NCI-H748 treated with DMSO at 0.1 percent for 48 hours (cell line): ENCODE data around the gene CDYL2.
"Not testable (repeated sequence)": the region's sequence is repeated elsewhere in the genome, so short reads cannot be mapped to it uniquely, and the experiment has no call there.

Experiments used
- DNase-seq: peaks from one replicate; lab custom pipeline; 2025; lab: John Stamatoyannopoulos, UW

CDYL2 gene

GRCh38 chr16:80744856-80745255 lies 59.5 kb downstream of the CDYL2 start:
- DNase-seq: no peak

GRCh38 chr16:80743772-80744171 lies 60.6 kb downstream of the CDYL2 start:
- no peak for DNase-seq

GRCh38 chr16:80743273-80743672 lies 61.1 kb downstream of the CDYL2 start:
- no peak for DNase-seq

GRCh38 chr16:80742331-80742730 lies 62.1 kb downstream of the CDYL2 start:
- no peak for DNase-seq

- DNase-seq: no peak
These were observed 62.7 kb downstream of the CDYL2 start for GRCh38 chr16:80741724-80742123.

DNA sequence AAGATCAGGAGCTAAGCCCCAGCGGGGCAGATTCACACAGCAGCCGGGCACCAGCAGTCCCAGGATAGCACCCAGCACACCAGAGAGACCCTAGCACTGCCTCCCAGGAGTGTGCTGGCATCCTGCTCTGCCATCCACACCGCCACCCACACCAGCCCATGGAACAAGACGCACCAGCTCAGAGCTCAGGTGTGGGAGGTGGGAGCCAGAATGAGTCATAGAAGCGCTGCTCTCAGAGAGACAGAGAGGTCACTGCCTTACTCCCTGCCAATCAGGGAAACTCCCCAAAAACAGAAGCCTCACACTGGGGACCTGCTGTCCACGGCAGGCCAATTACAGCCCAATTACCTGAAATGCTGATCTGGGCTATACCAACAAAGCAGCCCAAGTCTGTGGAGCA lies 64.9 kb downstream of the CDYL2 start:
- DNase-seq: no peak

DNA sequence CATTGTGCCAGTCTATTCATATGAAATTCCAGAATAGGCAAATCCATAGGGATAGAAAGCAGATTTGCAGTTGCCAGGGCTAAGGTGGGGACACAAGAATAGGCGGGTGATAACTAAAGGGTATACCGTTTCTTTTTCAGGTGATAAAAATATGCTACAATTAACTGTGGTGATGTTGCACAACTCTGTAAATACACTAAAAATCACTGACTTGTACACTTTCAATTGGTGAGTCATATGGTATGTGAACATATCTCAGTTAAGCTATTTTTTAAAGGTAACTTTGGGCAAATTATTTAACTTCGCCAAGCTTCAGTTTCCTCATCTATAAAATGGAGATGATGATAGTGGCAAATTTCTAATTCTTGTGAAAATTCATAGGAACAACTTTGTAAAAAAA lies 65.9 kb downstream of the CDYL2 start:
- no peak for DNase-seq

GRCh38 chr16:80735846-80736245 lies 68.6 kb downstream of the CDYL2 start:
- no peak for DNase-seq

- DNase-seq: no peak
These were observed 71.0 kb downstream of the CDYL2 start for GRCh38 chr16:80733407-80733806.

- no peak for DNase-seq
These were observed 72.5 kb downstream of the CDYL2 start for GRCh38 chr16:80731915-80732314.

GRCh38 chr16:80727066-80727763 lies 77.2 kb downstream of the CDYL2 start:
- not testable (repeated sequence) for DNase-seq

DNA sequence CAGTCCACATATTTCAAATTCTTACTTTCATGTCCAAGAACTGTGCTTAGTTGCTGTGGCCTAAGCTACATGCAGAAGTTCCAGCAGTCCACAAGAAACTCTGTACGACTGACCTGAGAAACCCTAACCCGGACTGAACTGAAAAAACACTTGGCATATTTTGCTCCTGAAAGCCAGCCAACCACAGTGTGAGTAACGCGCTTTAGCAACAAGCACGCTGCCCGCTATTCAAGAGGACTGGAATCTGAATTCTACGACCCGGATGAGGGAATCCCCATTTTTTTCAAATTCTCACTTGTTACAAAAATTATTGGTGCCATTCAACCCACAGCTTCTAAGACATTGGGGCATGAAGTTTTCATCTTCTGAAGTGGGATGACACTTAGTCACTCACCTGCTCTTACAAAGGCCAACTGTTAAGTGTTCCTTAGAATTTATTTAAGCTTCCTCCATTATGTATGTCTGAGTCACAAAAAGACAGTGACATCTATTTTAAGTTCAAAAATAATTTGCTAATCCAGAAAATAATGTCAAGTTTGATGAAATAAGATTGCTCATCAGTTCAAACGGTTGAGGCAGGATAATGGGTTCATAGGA lies 78.7 kb downstream of the CDYL2 start:
- no peak for DNase-seq

- DNase-seq: no peak
These were observed 80.4 kb downstream of the CDYL2 start for GRCh38 chr16:80723981-80724380.

DNA sequence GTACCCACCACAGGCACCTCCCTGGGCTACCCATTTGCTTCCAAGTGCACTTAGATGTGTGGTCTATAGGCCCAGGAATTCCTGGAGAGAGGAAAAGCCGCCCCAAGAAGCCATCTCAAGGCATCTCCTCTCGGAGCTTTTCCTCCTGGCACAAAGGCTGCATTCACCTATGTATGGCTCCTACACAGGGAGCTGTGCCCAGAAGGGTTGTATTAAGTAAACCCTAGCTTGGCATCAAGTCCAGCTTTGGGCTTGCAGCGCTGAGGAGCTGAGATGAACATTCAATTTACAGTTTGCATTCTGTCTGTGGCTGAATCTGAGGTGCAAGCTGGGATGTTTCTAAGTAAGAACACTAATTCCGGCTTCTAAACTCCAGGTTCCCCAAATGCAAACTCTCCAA lies 81.3 kb downstream of the CDYL2 start:
- DNase-seq: no peak

DNA sequence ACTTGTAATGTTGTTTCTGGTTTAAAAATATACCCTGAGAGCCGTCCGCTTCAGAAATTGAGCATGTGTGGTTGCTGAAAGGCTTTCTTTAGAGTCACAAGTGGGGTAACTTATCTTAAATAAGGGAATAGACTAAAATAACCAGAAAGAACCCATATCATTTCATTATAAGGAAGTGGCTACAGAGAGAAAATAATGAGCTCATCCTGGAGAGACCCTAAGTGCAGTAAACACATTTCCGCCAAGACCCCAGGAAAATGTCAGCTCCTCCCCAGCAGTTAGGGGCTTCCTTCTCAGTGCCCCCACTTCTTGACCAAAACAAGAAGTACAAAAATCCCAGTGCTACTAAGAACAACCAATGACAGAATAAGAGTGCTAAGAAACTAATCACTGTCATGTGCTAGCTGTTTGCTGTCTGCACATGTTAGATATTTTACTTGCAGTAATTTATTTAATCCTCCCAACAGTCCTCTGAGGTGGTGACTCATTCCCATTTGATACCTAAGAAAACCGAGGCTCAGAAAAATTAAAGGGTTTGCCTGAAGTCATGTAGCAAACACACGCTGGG lies 83.5 kb downstream of the CDYL2 start:
- DNase-seq: no peak

- DNase-seq: no peak
These were observed 84.8 kb downstream of the CDYL2 start for GRCh38 chr16:80719573-80719972.

DNA sequence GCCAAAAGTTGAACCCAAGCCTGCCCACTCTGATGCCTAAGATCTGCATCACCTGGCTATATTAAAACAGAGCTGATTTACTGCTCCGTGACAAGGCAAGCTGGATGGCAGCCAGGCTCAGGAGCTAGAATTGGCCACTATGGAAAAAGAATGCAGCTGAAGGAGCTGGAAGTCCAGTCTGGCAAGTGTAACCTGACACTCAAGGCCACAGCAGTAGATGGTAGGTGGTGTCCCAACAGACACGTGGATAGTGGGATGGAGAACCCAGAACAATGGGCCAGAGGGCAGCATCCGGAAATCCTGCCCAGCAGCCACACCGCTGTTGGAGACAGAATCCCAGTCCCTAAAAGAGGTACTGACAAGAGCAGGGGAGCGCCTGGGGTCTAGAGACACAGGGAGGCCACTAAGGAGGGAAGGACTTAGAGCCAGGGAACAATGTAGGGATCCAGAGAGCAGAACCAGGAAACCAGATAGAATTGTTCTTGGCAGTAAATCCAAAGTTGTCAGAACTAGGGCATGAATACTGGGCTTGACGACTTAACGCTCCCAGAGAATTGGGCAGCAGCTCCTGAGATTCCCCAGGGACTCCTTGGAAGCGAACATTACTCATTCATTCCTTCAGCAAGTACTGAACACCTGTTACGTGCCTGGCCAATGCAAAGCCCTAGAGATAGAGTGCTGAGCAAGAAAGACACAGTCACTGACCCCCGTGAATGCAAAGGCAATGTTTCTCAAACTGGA lies 85.7 kb downstream of the CDYL2 start:
- no peak for DNase-seq

- DNase-seq: no peak
These were observed 86.8 kb downstream of the CDYL2 start for GRCh38 chr16:80717611-80718010.

GRCh38 chr16:80716564-80717139 lies 87.7 kb downstream of the CDYL2 start:
- no peak for DNase-seq

DNA sequence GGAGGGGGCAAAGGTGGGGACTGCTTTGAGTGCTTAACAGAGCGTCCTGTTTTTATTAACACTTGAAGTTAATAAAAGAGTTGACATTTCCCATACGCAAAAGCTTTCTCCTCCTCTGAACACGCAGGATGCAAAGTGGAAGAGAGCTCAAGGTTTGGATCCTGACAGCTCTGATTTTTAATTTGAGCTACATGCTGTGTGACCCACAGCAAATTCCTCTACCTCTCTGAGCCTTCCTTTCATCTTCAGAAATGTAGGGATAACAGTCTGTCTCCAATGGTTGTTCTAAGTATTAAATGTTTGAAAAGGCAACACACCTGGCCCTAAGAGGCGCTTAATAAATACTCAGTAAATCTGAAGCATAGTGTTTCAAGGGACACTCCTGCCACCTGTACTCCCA lies 93.0 kb downstream of the CDYL2 start:
- no peak for DNase-seq

DNA sequence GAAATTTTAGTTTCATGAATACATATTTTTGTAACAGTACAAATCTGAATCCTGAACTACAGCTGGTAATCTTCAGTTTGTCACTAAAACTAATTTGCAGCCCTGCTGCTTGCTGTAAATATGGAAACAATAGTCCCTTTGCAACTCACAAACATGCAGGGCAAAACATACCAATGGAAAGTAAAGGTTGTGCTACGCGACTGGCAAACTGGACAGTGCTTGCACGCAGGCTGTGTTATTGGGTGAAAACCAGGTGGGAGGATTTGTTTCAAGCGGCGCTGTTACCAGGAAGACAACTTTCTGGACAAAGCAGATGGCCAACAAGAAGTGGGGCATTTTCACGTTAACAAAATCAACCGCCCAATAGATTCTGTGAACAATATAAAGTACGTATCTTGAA lies 93.5 kb downstream of the CDYL2 start:
- DNase-seq: no peak

- no peak for DNase-seq
These were observed 95.6 kb downstream of the CDYL2 start for GRCh38 chr16:80708823-80709222.

DNA sequence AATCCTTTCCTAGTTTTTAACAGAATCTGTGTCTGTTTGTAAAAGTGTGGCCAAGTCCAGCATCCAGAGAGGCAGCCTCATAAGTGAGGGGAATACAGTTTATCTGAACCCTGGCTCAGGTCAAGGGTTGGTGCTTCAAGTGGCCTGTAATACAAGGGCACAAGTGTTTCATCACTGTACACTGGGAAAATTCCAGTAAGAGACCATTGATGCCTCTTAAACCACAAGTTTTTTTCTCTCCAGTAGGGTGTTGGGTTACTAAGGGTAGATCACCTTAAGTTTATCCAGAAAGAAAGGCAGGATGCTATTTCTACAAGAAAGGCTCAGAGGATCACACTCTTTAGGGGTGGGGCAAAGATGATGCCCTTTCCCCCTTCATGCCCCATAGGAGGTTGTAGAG lies 96.7 kb downstream of the CDYL2 start:
- DNase-seq: no peak
